Activated CD4-positive, CD25-positive, alpha-beta regulatory T cell treated with anti-CD3 and anti-CD28 coated beads, Interleukin-2, amount 50 U/mL, for 24 hours (primary cell): Measurements from ENCODE around the gene ARPC3.
"Not testable (repeated sequence)": the region's sequence is repeated elsewhere in the genome, so short reads cannot be mapped to it uniquely, and the experiment has no call there.

ENCODE experiments used
- ATAC-seq, 2 donors: fragments of 150-1000 bp; cut with Tn5 transposase; one replicate each; pipeline ENCODE4 v1.10.0; 2021; ENCODE audit warnings: mild to moderate bottlenecking in 1 of 2, moderate library complexity in 1 of 2

ARPC3 gene

DNA sequence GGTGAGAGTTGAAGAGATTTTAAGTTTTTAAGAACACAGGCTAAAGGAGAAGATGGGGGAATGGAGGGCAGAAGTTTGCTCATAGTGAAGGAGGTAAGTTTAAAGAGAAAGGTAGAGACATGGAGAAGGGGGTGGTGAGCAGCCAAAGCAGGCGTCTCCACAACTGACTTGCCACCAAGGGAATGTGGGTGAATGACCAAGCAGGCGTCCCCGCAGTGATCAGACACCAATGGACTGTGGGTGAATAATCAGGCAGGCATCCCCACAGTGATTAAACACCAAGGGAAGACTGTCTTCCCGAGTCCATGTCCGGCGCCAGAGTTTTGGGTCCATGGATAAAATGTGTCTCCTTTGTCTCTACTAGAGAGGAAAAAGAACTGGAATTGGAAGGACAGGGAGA is 40.1 kb downstream of the ARPC3 start:
- not testable (repeated sequence) for ATAC-seq

DNA sequence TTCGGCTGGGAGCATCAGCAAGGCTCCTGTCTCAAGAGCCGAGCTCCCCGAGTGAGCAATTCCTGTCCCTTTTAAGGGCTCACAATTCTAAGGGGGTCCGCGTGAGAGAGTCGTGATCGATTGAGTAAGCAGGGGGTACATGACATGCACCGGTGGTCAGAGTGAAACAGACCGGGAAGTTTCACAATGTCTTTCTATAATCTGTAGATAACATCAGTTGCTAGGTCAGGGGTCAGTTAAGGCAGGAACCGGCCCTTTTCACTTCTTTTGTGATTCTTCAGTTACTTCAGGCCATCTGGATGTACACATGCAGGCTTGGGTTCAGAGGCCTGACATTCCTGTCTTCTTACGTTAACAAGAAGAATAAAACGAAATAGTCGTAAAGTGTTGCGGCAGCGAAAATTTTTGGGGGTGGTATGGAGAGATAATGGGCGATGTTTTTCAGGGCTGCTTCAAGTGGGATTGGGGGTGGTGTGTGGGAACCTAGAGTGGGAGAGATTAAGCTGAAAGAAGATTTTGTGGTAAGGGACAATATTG is 44.9 kb downstream of the ARPC3 start:
- ATAC-seq = not testable (repeated sequence)

DNA sequence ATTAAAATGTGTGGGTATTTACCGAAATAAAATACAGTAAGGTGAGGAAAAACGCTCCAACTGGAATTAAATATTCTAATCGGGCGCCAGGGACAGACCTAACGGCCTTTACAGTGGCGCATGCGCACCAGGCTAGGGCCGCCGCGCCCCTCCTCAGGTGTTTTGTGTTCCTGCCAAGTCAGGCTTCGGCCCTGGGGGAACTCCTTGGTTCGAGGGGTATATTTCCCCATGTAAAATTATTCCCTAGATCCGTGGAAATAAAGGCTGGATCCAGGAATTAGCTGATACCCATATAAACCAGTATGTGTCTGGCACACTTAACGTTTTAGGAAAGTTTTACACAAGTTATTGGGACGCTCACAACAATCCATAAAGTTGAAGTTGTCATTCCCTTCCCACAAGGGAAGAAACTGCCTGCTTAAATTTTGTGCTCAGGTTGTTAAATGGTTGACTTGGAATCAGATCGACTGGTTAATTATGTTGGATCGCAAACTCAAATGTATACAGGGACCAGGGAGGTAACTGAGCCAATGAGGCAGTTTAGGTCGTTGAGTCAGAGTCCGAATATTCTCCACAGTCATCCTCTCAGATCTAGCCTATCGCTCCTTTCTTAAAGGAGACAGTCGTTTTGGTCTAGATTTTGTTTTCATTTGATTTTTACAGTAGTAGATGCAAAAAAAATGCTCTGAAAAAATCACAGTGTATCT is 46.0 kb downstream of the ARPC3 start:
- peak; percentile 57 to 66 for ATAC-seq

DNA sequence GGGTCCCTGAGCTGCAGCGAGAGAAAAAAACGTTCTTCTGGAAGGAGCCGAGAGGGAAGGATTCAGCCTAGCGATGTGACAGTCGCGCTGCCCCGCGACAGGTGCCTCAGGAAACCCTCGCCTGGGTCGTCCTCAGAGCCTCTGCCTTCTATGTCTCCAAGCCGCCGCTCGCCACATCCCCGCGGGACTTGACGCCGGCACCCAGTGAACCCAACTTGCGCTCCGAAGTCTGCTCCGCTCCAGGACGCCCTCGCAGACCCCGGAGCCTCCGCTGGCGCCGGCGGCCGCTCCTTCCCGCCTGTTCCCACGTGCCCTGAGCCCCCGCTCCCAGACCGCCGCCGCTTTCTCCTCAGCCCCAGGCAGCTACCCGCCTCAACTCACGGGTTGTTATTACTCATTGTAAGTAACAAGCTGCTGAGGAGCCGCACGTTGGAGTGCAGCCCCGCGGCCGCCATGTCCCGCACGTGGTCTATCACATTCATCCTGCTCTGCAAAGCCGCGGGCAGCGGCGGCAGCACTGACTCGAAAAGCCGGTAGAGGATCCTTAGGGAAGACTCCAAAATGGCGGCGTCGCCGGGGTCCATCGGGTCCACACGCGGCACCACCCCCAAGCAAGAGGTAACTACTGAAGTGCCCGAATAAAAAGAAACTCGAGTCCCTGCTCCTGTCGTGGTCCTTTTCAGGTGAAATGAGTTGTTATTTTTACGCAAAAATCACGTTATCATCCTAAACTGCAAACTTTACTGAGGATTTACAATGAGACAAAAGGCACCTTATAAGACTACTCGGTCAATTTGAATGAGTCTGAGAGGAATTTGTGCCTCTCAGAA is 46.8 kb downstream of the ARPC3 start, which contains the start of gene ANAPC7:
ANAPC7 (minus strand) TSS at position 563 of the 830 bp plus-strand sequence; CDS start at position 482, 81 bp downstream.
- peak; percentile 86 to 90 for ATAC-seq
